Measurements from ENCODE around the gene ENO4. TPM values are rescaled to one million over a fixed set of nuclear protein-coding genes. Genes with fewer than 3 reads are reported as not detected.

The ENO4 gene
- total RNA-seq, 4 donors from 2014 or later, result 0.21 to 1.2 (median 0.39) TPM; not detected in 1

DNA sequence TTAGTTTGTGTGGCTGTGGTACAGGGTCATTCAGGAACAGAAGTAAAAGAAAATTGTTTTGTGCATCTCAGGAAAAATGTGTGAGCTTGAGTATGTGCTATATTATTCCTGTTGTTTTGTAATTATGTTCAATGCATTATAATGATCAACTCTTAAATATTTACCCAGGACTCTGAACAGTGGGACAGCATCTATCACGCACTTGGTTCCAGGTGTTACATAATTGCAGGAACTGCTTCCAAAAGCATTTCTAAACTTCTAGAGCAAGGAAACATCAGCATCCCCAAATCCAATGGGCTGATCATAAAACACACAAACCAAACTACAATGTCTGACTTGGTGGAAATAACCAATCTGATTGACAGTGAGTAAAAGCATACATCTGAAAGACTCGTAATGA lies 26.6 kb downstream of the ENO4 start:
- no peaks in the 10 kb centered on the region for H3K4me1 ChIP-seq
- no peak overlapping the region for H3K27ac ChIP-seq
- H3K36me3 ChIP-seq, result no peaks in the 10 kb centered on the region
- WGBS, 2 donors, result 96 to 97% methylated on average over 2 of the region's 2 CpGs
- no peaks in the 10 kb centered on the region for H3K9me3 ChIP-seq
- H3K4me3 ChIP-seq, result no peak overlapping the region
- H3K27me3 ChIP-seq, result no peaks in the 10 kb centered on the region
- TF ChIP-seq, protein P1, sequence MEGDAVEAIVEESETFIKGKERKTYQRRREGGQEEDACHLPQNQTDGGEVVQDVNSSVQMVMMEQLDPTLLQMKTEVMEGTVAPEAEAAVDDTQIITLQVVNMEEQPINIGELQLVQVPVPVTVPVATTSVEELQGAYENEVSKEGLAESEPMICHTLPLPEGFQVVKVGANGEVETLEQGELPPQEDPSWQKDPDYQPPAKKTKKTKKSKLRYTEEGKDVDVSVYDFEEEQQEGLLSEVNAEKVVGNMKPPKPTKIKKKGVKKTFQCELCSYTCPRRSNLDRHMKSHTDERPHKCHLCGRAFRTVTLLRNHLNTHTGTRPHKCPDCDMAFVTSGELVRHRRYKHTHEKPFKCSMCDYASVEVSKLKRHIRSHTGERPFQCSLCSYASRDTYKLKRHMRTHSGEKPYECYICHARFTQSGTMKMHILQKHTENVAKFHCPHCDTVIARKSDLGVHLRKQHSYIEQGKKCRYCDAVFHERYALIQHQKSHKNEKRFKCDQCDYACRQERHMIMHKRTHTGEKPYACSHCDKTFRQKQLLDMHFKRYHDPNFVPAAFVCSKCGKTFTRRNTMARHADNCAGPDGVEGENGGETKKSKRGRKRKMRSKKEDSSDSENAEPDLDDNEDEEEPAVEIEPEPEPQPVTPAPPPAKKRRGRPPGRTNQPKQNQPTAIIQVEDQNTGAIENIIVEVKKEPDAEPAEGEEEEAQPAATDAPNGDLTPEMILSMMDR (IDR thresholded peaks at IDR 0.05), result no peak
- TF ChIP-seq EP300 (IDR thresholded peaks at IDR 0.05) (no peak), POLR2A (IDR thresholded peaks at IDR 0.05) (no peak)
- DNase-seq (ENCODE audit: low spot score in 2 of 2), result no peak

DNA sequence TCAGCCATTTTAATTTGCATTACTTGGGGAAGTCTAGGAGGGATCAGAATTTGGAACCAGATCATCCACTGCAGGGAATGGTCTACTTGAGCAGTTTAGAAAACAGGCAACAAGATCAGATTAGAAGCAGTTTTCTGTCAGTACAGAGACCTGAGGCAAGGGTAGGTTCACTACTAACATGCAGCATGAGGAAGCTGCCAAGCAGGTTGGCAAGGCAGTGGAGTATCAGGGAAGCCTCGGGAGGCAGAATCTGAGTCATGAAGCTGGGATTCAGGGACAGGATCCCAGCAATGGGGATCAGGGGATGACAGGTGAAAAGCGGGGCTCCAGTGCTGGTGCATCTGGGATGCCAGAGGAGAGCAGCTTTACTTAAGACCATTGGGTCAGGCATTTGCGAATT lies 28.1 kb downstream of the ENO4 start:
- TF ChIP-seq EP300 (IDR thresholded peaks at IDR 0.05), result no peak
- TF ChIP-seq POLR2A (IDR thresholded peaks at IDR 0.05), result no peak
- TF ChIP-seq, protein P1 (IDR thresholded peaks at IDR 0.05), result no peak
- WGBS, 2 donors, result 91 to 97% methylated on average over 3 of the region's 3 CpGs
- DNase-seq (ENCODE audit: low spot score in 2 of 2), result no peak
- Histone ChIP-seq H3K27me3 (no peaks in the 10 kb centered on the region), H3K4me1 (no peaks in the 10 kb centered on the region), H3K27ac (no peak overlapping the region), H3K4me3 (no peak overlapping the region), H3K9me3 (no peaks in the 10 kb centered on the region), H3K36me3 (no peaks in the 10 kb centered on the region)

DNA sequence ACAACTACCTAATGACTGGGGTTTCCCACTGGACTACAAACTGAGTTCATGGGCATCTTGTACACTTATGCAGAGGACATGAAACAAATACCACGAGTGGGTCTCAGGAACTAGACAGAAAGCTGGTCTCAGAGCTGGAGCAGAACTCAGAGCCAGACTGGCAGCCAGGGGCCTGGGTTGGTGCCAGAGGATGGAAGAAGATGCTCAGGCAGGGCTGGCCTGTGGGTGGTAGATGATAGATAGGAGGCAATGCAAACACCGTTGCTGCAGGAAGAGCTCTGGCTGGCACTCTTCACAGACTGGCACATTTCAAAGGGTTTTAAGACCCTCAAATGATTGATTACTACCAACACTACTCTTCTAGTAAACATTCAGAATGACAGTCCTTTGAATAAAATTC lies 28.8 kb downstream of the ENO4 start:
- H3K4me3 ChIP-seq, result no peak overlapping the region
- H3K27me3 ChIP-seq, result no peaks in the 10 kb centered on the region
- WGBS, 2 donors, result 81 to 86% methylated on average over 2 of the region's 2 CpGs
- DNase-seq (ENCODE audit: low spot score in 2 of 2), result no peak
- H3K36me3 ChIP-seq, result no peaks in the 10 kb centered on the region
- no peaks in the 10 kb centered on the region for H3K9me3 ChIP-seq
- H3K27ac ChIP-seq, result no peak overlapping the region
- TF ChIP-seq, protein P1 (IDR thresholded peaks at IDR 0.05), result no peak
- no peak for TF ChIP-seq EP300 (IDR thresholded peaks at IDR 0.05)
- TF ChIP-seq POLR2A (IDR thresholded peaks at IDR 0.05), result no peak
- no peaks in the 10 kb centered on the region for H3K4me1 ChIP-seq

DNA sequence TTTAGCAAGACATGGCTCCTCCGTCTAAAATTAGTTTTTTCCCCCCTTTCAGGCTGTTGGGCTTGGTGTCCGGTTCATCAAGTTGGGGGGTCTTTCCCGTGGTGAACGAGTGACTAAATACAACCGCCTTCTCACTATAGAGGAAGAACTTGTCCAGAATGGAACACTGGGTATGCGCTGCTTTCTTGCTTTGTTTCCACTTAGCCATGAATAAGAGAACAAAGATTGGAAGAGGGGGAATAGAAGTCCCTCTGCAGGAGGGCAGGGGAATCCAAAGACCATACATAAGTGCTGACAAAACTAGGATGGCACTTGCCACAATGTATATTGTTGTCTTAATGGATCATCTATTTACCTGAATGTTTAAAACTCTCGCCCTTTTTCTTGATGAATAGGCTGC lies 30.5 kb downstream of the ENO4 start:
- Histone ChIP-seq H3K4me1 (no peaks in the 10 kb centered on the region), H3K4me3 (no peak overlapping the region), H3K27ac (no peak overlapping the region), H3K27me3 (no peaks in the 10 kb centered on the region), H3K9me3 (no peaks in the 10 kb centered on the region), H3K36me3 (no peaks in the 10 kb centered on the region)
- TF ChIP-seq EP300 (IDR thresholded peaks at IDR 0.05) (no peak), POLR2A (IDR thresholded peaks at IDR 0.05) (no peak)
- TF ChIP-seq, protein P1 (IDR thresholded peaks at IDR 0.05), result no peak
- WGBS, 2 donors, result 58 to 69% methylated on average over 7 of the region's 7 CpGs
- DNase-seq (ENCODE audit: low spot score in 2 of 2), result no peak

DNA sequence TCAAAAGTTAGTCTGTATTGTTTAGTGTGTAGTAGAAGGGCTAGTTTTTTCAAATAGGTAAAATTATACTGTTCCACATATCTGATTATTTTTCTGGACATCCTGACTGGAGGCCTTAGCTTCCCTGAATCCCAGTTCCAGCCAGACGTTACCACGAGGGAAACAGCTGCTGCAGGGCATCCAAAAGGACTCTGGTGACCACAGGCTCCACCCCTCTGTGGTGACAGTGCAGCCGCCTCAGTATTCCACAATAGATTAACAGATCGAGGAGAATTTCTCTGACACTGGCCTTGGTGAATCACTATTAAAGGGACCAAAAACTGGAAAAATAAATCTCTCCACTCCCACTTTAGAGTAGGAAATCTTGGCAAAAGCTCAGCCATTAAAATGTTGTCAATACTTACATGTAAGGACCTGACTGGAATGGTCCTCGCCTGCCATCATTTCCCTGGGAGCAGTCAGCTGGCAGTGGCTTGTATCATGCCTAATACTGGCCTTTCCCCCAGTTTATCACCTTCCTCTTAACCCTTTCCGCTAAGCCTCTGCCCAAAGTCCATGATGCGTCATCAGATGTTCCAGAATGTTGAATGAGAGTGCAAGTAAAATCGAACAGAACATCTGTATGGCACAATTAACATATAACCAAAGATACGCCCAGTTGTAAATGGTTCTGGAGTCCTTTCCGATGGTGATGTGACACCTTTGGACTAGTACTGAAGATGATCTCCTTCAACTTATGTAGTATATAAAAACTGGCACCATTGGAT lies 31.6 kb downstream of the ENO4 start:
- WGBS, 2 donors, result 65% methylated on average over 10 of the region's 10 CpGs
- no peak overlapping the region for H3K27ac ChIP-seq
- no peaks in the 10 kb centered on the region for H3K27me3 ChIP-seq
- TF ChIP-seq POLR2A (IDR thresholded peaks at IDR 0.05) (no peak), EP300 (IDR thresholded peaks at IDR 0.05) (no peak)
- TF ChIP-seq, protein P1 (IDR thresholded peaks at IDR 0.05), result no peak
- DNase-seq (ENCODE audit: low spot score in 2 of 2), result no peak
- H3K4me1 ChIP-seq, result no peaks in the 10 kb centered on the region
- no peaks in the 10 kb centered on the region for H3K36me3 ChIP-seq
- no peaks in the 10 kb centered on the region for H3K9me3 ChIP-seq
- no peak overlapping the region for H3K4me3 ChIP-seq
